ENCODE measurements around the gene CMTM7.
"Not testable (repeated sequence)": the region's sequence is repeated elsewhere in the genome, so short reads cannot be mapped to it uniquely, and the experiment has no call there.

Gene CMTM7

DNA sequence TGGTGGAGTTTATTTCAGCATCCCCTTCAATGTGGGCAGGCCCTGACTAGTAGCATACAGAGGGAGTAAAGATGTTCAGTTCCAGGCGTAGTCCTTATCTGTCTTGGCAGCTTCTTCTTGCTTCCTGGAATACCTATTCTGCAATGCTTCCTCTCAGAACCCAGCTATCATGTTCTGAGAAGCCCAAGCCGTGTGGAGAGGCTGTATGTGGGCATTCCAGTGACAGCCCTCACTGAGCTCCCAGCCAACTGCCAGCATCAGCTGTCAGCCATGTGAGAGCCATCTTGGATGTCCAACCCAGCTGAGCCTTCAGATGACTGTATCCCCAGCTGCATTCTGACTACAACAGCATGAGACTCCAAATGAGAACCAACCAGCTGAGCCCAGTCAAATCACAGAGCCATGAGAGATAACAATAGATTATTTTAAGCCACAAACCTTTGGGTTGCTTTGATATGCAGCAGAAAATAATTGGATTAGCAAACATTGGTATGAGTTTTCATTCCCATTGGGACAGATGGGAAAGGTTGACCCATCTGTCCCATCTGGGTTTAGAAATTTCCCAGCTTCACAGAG lies 8.4 kb upstream of the CMTM7 start:
- no peak for DNase-seq

DNA sequence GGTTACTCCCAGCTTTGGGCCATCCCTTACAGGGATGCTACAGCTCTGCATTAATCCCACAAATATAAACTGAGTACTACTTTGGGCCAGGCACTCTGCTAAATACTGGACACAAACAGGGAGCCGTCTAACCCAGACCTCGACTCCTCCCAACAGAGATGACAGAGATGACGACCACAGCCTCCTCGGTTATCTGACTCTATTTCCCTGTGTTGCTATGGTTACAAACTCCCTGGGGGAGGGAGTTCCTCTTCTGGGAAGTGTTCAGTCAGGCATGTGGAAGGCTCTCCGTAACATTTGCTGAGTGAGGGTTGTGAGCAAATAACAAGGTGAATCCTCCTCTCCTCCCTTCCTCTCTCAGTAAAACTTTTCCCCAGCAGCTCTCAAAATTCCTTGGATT lies 6.7 kb upstream of the CMTM7 start:
- peak; percentile 25 for DNase-seq

DNA sequence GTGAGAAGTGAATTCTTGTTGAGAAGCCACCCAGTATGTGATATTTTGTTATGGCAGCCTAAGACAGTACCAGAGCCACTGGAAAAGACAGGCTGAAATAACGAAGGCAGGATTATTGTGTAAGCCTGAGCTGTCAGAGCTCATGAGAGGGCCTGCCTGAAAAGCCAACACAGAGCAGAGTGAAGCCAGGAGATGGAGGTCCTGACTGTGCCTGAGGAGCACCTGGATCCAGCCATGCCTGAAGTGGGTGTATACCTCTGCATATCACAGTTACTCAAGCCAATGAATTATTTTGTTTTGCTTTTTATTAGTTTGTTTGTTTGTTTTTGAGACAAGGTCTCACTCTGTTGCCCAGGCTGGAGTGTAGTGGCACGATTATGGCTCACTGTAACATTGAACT lies 4.1 kb upstream of the CMTM7 start:
- DNase-seq, result no peak

DNA sequence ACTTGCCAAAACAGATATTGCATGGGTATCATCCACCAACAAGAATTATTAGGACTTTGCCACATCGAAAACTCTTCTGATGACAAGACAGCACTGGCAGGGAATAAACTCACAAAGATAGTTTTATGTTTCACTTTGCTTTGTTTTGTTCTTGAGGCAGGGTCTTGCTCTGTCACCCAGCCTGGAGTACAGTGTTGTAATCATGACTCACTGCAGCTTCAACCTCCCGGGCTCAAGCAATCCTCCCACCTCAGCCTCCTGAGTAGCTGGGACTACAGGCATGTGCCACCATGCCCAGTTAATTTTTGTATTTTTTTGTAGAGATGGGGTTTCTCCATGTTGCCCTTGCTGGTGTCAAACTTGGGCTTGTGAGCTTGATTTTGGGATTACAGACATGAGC lies 2.1 kb upstream of the CMTM7 start:
- DNase-seq, result not testable (repeated sequence)

DNA sequence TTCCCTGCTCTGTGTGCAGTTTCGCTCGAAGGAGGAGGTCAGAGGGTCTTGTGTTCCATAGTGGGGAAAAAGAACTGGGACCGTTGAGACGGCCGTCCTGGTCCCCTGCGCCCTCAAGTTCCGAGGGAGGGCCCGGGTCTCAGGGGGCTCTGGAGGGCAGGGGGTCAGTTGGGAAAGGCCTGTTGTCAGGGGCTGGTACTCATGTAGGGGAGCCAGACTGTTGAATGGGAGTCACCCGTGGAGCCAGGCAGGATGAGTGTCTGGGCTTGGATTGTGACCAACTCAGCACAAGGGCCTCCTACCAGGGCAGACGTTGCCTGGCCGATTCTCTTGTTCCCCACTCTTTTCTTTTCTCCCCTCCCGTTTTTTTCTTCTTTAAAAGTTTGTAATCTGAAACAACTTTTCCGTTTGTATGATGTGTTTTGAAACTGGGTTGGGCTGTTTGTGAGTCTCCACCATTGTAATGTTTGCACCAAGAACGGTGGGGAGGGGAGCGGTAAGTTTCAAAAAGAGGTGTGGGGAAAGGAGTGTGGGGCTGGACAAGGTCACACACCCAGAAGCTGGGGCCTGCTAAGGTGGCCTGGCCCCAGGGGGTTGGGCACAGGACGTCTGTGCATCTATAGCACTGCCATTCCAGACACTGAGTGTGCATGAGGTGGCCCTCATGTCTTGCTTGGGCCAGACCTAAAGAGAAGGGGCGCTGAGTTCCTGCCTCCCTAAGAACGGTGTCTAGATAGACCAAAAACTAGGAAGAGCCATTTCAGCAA lies 1.1 kb downstream of the CMTM7 start:
- no peak for DNase-seq

DNA sequence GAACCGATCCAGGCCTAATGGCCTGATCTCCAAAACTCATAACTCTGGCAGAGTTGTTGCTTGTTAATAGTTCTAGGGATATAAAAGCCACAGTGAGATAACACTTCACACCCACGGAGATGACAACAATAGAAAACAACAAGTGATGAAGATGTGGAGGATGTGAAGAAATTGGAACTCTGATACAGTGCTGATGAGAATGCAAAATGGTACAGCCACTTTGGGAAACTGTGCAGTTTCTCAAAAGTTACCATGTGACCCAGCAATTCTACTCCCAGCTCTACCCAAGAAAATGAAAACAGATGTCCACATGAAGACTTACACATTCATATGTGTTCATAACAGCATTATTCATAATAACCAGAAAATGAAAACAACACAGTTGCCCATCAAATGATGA lies 3.8 kb downstream of the CMTM7 start:
- DNase-seq, result no peak

DNA sequence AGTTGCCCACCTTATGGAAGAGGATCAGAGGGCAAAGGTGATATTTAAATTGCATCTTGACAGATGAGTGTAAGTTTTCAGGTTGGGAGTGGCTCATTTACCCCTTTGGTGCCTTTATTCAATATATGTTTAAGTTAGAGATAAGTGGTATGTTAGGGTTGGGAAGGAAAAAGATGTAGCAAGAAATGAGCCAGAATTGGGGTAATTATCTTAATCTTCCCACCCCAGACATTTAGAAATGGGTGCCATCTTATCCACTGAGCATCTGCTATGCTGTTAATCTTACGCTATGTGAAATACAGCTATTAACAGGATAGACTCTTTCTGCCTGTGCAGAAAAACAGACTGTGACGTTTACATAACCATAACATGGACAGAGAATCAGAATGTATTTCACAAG lies 6.3 kb downstream of the CMTM7 start:
- no peak for DNase-seq

DNA sequence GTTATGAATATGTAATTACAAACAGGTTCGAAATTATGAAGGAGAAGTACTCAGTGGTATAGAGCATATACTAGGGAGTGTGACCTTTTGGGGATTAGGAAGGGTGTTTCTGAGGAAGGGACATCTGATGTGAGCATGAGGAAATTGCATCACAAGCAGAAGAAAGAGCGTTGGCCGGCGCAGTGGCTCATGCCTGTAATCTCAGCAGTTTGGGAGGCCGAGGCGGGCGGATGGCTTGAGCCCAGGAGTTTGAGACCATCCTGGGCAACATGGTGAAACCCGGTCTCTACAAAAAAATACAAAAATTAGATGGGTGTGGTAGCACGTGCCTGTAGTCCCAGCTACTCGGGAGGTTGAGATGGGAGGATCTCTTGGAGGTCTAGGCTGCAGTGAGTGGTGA lies 6.9 kb downstream of the CMTM7 start:
- no peak for DNase-seq

DNA sequence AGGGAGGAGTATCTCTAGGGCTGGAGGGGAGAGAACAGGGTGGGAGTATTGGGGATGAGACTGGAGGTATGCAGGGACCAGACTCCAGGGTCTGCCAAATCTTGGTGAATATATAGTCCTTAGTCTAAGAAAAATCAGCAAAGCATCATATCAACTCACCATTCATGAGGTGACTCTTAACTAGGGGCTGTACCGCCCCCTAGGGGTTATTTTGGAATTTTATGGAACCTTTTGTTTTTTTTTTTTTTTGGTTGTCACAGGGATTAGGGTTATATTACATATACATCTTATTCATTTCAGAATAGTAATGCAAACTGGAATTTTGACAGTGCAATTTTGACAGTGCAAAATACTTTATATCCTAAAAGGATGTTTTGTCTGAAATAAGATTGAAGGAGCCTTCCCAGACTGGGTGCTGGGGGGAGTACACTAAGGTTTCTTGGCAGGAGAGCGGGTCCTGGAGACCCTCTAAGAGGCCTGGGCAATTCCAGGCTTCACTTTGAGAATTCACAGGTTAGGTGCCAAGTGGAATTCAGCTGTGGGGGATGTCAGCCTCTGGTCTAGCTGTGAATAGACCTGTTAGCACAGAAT lies 7.5 kb downstream of the CMTM7 start:
- peak; percentile 60 for DNase-seq

DNA sequence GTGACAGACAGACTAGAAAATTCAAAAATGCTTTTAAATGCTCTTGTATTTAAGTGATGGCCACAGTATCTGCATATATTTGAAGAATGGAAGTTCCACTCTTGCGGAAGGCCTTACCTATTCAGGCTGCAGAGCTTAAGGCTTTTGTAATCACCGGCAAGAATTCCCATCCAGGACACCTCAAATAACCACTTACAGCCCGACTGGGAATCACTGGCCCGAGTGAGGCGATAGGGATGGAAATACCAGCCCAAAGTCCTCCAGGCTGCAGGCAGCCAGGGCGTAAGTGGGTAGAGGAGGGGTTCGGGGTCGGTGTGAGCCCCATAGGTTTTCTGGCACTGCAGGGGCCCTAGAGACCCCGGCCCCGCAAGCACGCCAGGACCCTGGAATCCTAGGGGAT lies 9.5 kb downstream of the CMTM7 start:
- DNase-seq, result no peak

DNA sequence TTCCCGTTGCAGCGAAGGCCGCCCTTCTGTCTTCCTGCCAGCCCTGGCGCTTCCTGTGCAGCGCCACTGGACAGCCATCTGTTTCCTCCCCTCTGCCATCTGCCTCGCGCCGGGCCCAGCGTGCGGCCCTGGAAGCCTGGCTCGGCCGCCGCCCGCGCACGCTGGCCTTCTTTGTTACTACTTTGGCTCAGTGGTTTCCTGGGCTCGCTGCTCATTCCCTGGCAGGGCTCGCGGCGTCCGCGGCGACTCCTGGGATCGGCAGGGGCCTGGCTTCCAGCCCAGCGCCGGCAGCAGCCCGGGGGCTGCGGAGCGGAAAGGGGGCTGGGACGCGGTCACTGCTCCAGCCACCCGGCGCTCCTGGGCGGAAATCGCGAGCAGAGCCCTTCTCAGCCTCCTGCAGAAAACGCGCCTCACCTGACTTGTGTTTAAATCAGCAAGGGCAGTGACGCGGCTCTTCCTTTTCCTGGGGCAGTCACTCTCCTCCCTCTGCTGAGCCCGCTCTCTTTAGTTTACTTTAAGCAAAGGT lies 10.0 kb downstream of the CMTM7 start:
- peak; percentile 91 for DNase-seq

DNA sequence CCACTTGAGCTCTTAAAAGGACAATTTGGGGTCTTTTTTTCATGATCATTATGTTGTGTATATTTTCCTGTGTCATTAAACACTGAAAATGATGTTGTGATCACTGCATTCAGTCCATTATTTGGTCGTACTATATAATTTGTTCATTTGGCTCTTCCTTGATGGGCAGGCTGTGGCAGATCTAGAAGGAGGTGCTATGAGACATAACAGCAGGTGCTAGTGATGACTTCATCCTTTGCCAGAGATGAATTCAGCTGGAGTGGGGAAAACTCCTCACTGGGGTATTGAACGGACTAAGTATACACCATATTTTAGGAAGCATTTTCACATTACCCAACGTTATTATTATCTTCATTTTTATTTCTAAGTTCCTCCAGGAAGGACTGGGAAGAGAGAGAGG lies 12.0 kb downstream of the CMTM7 start:
- peak; percentile 80 for DNase-seq

DNA sequence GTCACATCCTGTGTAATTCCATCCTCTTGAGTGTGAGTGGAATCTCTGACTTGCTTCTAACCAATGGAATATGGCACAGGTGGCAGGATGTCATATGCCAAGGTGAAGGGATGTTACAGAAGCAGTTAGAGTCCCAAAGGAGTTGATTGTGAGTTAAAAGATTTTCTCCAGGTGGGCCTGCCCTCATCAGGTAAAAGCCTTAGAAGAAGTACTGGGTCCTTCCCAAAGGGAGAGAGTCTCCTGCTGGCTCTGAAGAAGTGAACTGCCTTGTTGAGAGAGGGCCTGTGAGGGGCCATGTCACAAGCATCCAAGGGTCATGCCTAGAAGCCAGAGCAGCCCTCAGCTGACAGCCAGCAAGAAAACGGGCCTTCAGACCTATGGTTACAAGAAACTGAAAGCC lies 13.1 kb downstream of the CMTM7 start:
- DNase-seq, result no peak

DNA sequence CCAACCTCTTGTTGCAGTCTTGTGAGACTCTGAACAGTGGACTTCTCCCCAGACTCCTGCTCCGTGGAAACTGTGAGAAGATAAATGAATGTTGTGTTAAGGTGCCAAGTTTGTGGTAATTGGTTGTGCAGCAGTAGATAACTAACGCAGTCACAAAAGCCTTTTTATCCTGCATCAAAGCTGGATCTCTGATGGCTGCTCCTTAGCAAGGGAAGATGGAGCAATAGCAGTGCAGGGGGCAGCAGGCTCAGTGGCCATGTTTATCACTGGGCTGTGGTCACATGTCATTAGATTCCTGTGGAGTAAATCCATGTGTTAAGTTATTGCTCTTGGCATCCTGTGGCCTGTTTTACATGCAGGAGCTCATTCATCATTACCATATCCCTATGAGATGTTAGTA lies 13.5 kb downstream of the CMTM7 start:
- DNase-seq, result no peak

DNA sequence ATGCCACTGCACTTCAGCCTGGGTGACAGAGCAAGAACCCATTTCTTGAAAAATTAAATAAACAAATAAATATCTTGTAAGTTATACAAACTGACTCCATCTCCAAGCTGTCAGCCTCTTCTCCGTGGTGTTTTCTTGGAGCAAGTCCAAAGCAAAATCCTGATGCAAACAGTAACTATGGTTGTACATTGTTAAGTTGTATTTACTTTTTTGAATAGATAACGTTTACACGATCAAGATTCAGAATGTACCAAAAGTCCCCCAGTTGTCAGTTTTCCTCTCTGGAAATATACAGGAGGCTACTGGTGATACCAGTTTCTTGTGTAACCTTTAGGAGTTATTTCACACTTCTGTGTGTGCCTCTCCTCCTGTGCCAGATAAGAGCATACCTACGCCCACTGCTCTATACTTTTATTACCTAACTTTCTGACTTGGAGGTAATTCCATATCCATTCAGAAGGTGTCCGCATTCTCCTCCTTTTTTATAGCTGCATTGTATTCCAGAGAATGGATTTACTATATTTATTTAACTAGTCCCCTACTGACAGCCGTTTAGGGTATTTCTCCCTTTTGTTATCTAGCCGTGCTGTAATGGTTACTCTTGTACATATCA lies 14.2 kb downstream of the CMTM7 start:
- no peak for DNase-seq

DNA sequence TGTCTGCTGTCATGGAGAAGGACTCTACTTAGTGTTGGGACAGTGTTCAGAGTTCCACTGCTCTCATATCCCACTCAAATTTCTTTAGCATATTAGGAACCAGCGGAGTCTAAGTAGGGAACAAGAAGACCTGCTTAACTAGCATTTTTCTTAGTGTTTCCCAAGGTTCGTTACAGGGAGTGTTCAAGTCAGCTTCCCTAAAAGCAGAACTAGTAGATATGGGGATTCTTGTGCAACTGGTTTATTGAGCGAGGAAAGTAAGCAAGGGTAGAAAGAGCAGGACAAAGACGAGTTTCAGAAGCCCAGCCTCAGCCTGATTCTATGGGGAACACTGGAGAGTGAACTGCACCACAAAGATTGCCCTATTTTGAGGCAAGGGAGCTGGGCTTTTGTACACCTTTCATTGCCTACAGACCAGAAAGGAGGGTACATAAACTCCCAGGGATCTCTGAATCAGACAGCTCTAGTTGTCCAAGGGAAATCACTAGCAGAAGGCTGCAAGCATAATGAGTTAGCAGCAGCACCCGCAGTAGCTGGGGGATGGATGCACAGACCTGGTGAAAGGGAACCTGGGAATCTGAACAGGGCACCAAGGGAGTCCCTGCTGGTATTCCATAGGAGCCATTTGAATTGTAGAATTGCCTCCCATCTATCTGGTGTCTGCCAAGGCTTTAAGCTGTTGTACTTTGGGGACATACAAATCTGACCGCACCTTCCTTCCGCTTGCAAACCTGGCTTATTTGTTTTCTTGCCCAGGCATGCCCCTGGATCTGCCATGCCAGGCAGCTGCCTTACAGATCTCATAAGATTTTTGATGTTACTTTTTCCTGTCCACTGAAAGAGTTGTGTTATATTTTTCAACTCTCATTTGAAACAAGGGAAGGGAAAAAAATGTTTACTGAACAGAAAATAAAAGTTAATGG lies 15.1 kb downstream of the CMTM7 start:
- no peak for DNase-seq

DNA sequence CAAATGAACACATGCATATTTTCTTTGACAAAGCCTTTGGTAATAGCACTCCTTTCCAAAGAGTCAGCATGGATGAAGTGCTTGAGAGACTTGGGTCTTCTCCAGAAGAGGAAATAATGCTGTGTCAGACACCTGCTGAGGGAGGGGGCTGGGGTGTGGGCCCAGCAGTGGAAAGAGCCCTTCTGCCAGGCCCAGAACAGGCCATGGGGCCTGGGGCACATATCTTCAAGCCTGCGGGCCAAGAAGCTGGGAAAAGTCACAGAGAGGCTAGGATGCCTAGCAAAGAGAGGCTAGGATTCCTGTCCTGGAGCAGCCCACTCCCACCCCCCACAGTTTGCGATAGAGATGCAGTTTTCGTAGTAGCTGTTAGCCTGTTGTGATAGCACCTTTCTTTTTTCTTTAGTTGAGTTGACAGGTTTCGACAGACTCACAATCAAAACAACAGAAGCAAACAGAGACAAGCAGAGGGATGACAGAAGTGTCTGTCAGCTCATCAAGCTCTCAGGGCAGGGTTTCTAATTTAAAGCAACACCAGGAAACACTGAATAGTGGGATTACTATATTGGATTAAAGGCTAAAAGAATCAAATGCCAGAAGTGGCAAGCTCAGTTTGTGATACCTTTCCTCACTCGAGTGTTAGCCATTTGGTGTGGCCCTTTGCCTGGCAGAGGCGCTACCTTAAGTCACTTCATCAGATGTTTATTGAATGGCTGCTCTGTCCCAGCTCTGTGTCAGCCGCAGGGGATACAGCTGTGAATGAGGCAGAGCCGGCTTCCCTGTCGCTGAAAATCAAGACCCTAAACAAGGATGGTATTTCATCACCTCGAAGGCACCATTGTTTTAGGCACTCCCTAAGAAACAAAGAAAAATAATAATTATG lies 19.0 kb downstream of the CMTM7 start:
- DNase-seq, result peak; percentile 66

DNA sequence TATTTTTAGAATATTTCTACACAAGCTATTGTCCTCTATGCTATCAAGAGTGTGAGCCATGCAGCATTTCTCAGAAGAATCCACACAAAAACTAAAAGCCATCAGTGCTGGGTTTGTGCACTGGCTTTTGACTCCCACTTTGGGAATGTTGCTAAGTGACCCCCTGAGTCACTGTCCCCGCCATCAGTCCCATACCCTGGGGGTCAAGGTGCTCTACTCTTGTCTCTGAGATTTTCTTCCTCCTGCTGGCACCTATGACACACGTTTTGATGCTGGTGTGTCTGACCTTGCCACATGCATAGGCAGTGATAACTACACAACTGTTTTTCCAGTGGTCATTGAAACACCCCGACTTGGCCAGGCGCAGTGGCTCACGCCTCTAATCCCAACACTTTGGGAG lies 19.8 kb downstream of the CMTM7 start:
- DNase-seq, result no peak

DNA sequence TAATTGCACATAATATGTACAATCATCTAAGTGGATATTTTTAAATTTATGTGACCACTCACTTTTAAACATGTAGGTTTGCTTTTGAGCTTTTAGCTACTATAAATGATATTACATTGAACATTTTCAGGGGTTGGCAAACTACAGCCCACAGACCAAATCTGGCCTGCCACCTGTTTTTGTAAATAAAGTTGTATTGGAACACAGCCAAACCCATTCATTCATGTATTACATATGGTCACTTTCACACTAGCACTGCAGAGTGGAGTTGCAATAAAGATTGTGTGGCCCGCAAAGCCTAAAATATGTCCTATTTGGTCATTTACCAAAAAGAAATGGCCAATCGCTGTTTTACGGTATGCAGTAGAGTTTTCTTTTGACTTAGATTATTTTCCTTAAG lies 21.2 kb downstream of the CMTM7 start:
- peak; percentile 42 for DNase-seq

DNA sequence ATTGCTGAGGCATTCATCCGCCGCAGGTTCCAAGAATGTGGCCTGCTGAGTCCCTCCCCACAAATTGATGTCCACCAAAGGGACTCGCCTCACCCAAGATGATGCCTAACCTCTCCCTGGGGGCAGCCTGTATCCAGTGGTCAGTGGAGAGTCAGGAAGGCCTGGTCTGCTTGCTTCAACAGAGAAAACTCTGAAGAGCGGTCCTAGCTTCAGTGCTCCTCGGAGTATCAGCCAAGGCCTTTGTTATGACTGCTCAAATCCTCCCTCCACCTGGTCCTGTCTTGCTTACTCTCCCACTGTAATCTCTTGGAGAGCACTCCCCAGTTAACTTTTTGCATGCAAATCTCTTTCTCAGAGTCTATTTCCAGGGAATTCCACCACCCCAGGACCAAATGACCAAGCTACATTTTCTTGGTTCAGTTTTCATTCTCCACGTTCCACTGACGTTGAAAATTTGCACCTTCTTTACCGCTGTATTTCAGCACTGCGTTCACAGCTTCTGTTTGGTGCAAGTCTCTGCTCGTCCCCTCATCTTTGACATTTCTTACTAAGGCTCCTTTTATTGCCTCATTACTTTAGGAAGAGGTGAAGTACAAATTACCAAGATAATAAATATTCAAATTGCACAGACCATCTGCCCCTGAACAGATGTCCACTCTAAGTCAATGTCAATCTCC lies 22.3 kb downstream of the CMTM7 start:
- no peak for DNase-seq

DNA sequence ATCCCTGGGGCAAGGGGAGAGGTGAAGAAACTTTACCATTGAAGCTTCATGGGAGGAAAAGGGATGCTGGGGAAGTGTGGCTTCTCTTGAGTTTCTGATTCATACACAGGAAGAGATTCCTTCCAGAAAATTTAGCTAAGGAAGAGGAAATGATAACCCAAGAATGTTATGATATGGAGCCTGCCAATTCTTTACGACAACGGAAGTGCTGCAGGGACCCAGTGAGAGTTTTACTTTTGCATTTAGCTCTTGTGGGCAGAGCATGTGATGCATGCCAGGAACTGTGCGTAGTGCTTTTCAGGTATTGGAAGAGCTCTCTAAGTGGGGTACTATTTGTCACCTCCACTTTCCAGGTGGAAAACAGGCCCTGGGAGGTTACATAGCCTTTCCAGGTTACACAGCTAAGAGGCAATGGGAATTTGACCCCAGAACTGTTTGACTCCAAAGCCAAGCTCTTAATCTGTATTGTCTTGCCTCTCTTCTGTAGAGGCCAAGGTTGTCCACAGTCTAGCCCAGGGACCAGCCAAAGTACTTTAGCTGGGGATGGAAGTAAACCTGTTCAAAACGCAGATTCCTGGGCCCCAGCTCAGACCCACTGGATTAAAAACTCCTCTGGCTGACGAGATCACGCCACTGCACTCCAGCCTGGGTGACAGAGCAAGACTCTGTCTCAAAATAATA lies 23.0 kb downstream of the CMTM7 start:
- DNase-seq, result no peak

All from NCI-H2029 (cell line).